Measurements from ENCODE around the gene PTX3. TPM values are rescaled to one million over a fixed set of nuclear protein-coding genes. Genes with fewer than 3 reads are reported as not detected.

The PTX3 gene
- total RNA-seq: 3.2 TPM
- long read RNA-seq: 0 reads

- H3K4me3 ChIP-seq: peak within 1 kb of the TSS; percentile 57
- no peaks in the 10 kb centered on the region for H3K27me3 ChIP-seq (ENCODE audit: low read depth)
- H3K36me3 ChIP-seq: no peaks in the 10 kb centered on the region
- no peak within 1 kb of the TSS for H3K27ac ChIP-seq
- intact Hi-C loops (cut with DNase I): no loop called here
- peaks cover 28% of the 10 kb centered on the region for H3K4me1 ChIP-seq
- H3K9me3 ChIP-seq: no peaks in the 10 kb centered on the region
- ATAC-seq (peak; percentile 82 to 87), DNase-seq (no peak)
- no peak for TF ChIP-seq CTCF (IDR thresholded peaks at IDR 0.05)
Measured at GRCh38 chr3:157436583-157437291, at the start of gene PTX3. TSS of gene PTX3 (plus strand) at chr3:157436850. CDS start at chr3:157436934, 84 bp downstream.

- no peak for TF ChIP-seq CTCF (IDR thresholded peaks at IDR 0.05)
- Histone ChIP-seq H3K9me3 (no peaks in the 10 kb centered on the region), H3K27me3 (ENCODE audit: low read depth) (no peaks in the 10 kb centered on the region), H3K4me3 (no peak overlapping the region), H3K4me1 (no peaks in the 10 kb centered on the region), H3K36me3 (no peaks in the 10 kb centered on the region), H3K27ac (no peak overlapping the region)
- no peak for ATAC-seq
- no peak for DNase-seq
- intact Hi-C loops (cut with DNase I): no loop called here
Measured at GRCh38 chr3:157387708-157388435, 48.8 kb upstream of the PTX3 start.

GRCh38 chr3:157388976-157389375 is 47.7 kb upstream of the PTX3 start:
- Histone ChIP-seq H3K27me3 (ENCODE audit: low read depth) (no peaks in the 10 kb centered on the region), H3K4me3 (no peak overlapping the region), H3K27ac (no peak overlapping the region), H3K4me1 (no peaks in the 10 kb centered on the region), H3K36me3 (no peaks in the 10 kb centered on the region), H3K9me3 (no peaks in the 10 kb centered on the region)
- DNase-seq: no peak
- no peak for ATAC-seq
- intact Hi-C loops (cut with DNase I): no loop called here
- no peak for TF ChIP-seq CTCF (IDR thresholded peaks at IDR 0.05)

- intact Hi-C loops (cut with DNase I): no loop called here
- H3K27ac ChIP-seq: no peak overlapping the region
- no peaks in the 10 kb centered on the region for H3K9me3 ChIP-seq
- no peak overlapping the region for H3K4me3 ChIP-seq
- TF ChIP-seq CTCF (IDR thresholded peaks at IDR 0.05): no peak
- H3K36me3 ChIP-seq: no peaks in the 10 kb centered on the region
- H3K27me3 ChIP-seq (ENCODE audit: low read depth): no peaks in the 10 kb centered on the region
- ATAC-seq (no peak), DNase-seq (no peak)
- no peaks in the 10 kb centered on the region for H3K4me1 ChIP-seq
Measured at GRCh38 chr3:157390713-157391515, 45.7 kb upstream of the PTX3 start.

- Histone ChIP-seq H3K9me3 (no peaks in the 10 kb centered on the region), H3K36me3 (no peaks in the 10 kb centered on the region), H3K27me3 (ENCODE audit: low read depth) (no peaks in the 10 kb centered on the region), H3K4me3 (no peak overlapping the region), H3K4me1 (no peaks in the 10 kb centered on the region), H3K27ac (no peak overlapping the region)
- TF ChIP-seq CTCF (IDR thresholded peaks at IDR 0.05): no peak
- intact Hi-C loops (cut with DNase I): no loop called here
- DNase-seq (no peak), ATAC-seq (no peak)
Measured at GRCh38 chr3:157392104-157392503, 44.5 kb upstream of the PTX3 start.

Measured in lower lobe of right lung (tissue), 2 donors.